ENCODE measurements around the gene PITPNB.

- TF ChIP-seq ZNF576 (CRISPR knock-in tag; IDR thresholded peaks at IDR 0.05) (no peak), ATF7 (IDR thresholded peaks at IDR 0.05) (no peak), ATF7 (CRISPR knock-in tag; IDR thresholded peaks at IDR 0.05) (no peak), ZNF724P (CRISPR knock-in tag; IDR thresholded peaks at IDR 0.05; ENCODE audit: borderline replicate concordance) (no peak), ZNF224 (CRISPR knock-in tag; IDR thresholded peaks at IDR 0.05) (no peak), BCL6 (CRISPR knock-in tag; IDR thresholded peaks at IDR 0.05) (no peak)
Measured at GRCh38 chr22:27846248-27846757, 72.8 kb downstream of the PITPNB start.
